Loucy (cell line): ENCODE measurements around the gene ASIC2.

ENCODE experiments used
- H2AFZ ChIP-seq: fragments of 200-600 bp; sonication (generic); 2 replicates; pipeline ENCODE4 v1.6.0; 2016; ENCODE audit warnings: antibody characterized with exemption, mild to moderate bottlenecking, low read length, moderate library complexity
- H3F3A ChIP-seq: fragments of 200-600 bp; 2 replicates; pipeline ENCODE4 v1.6.0; 2016; ENCODE audit warnings: antibody characterized with exemption, low read depth, mild to moderate bottlenecking
- H3K27me3 ChIP-seq: fragments of 200-600 bp; sonication (generic); 2 replicates; pipeline ENCODE4 v1.6.1; 2014; ENCODE audit warnings: low read length, mild to moderate bottlenecking; ENCODE audit not compliant: insufficient read depth, poor library complexity, severe bottlenecking
- H3K36me3 ChIP-seq: fragments of 200-600 bp; sonication (generic); 2 replicates; pipeline ENCODE4 v1.6.1; 2016; ENCODE audit warnings: low read length; ENCODE audit not compliant: insufficient read depth
- H3K4me1 ChIP-seq: fragments of 200-600 bp; sonication (generic); 2 replicates; pipeline ENCODE4 v1.5.1; 2014; ENCODE audit warnings: low read length, mild to moderate bottlenecking; ENCODE audit not compliant: insufficient read depth, poor library complexity, severe bottlenecking
- H3K4me2 ChIP-seq: fragments of 200-600 bp; sonication (generic); 2 replicates; pipeline ENCODE4 v1.6.0; 2014; ENCODE audit warnings: antibody characterized with exemption, low read length, low read depth, mild to moderate bottlenecking; ENCODE audit not compliant: poor library complexity, severe bottlenecking
- H3K4me3 ChIP-seq: fragments of 200-600 bp; sonication (generic); 2 replicates; pipeline ENCODE4 v1.5.1; 2014; ENCODE audit warnings: low read length, mild to moderate bottlenecking, mixed read lengths; ENCODE audit not compliant: poor library complexity, severe bottlenecking
- H3K79me2 ChIP-seq: fragments of 200-600 bp; sonication (generic); 2 replicates; pipeline ENCODE4 v1.6.1; 2014; ENCODE audit warnings: low read length; ENCODE audit not compliant: insufficient read depth
- H3K9ac ChIP-seq: fragments of 200-600 bp; sonication (generic); 2 replicates; pipeline ENCODE4 v1.6.0; 2014; ENCODE audit warnings: mild to moderate bottlenecking, low read depth, low read length, moderate library complexity; ENCODE audit not compliant: poor library complexity, severe bottlenecking
- H3K9me2 ChIP-seq: fragments of 200-600 bp; sonication (generic); replicated peaks from 2 replicates; pipeline ENCODE4 v1.6.1; 2016; ENCODE audit warnings: low read depth, low read length, mixed read lengths
- H3K9me3 ChIP-seq: fragments of 200-600 bp; sonication (generic); 2 replicates; pipeline ENCODE4 v1.6.1; 2014; ENCODE audit warnings: mild to moderate bottlenecking, antibody characterized with exemption, low read length, low read depth; ENCODE audit not compliant: insufficient read depth
- H4K20me1 ChIP-seq: fragments of 200-600 bp; sonication (generic); 2 replicates; pipeline ENCODE4 v1.6.0; 2014; ENCODE audit warnings: antibody characterized with exemption, low read length, mild to moderate bottlenecking; ENCODE audit not compliant: insufficient read depth, poor library complexity, severe bottlenecking
- EZH2phosphoT487 ChIP-seq: fragments of 200-600 bp; IDR thresholded peaks from 2 replicates; pipeline ENCODE4 v1.6.1; 2018; ENCODE audit warnings: antibody characterized with exemption, mild to moderate bottlenecking, moderate library complexity, borderline replicate concordance
- TF ChIP-seq, protein P1 (sequence below): fragments of 200-600 bp; sonication (generic); conservative IDR thresholded peaks from 2 replicates; pipeline ENCODE4 v1.5.1; 2014; ENCODE audit warnings: mild to moderate bottlenecking, antibody characterized with exemption, low read length

Gene ASIC2

DNA sequence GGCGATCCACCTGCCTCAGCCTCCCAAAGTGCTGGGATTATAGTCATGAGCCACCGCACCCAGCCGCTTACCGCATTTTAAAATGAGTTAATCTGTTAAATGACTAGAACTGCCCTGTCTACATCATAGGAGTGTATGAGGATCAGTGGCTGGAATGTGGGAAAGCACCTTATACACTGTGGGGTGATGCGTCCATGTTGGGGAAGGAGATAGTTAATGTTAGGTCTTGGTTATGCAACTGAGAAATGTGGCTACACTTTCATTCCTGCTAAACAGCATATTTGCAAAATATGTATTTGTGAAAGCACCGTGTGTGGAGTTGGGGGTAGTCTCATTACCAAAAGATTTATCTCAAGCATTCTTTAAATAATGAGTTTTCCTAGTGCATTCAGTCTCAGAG, 193.8 kb downstream of the ASIC2 start:
- Histone ChIP-seq H4K20me1 (no peaks in the 10 kb centered on the region), H3K4me2 (no peak overlapping the region), H3K9me3 (no peaks in the 10 kb centered on the region), H3K4me1 (no peaks in the 10 kb centered on the region), H3K79me2 (no peaks in the 10 kb centered on the region), H3K27me3 (no peaks in the 10 kb centered on the region), H3K9ac (no peak overlapping the region), H3K9me2 (no peaks in the 10 kb centered on the region), H3K36me3 (no peaks in the 10 kb centered on the region), H3F3A (no peaks in the 10 kb centered on the region), H3K4me3 (no peak overlapping the region), H2AFZ (no peak overlapping the region)
- TF ChIP-seq, protein P1, sequence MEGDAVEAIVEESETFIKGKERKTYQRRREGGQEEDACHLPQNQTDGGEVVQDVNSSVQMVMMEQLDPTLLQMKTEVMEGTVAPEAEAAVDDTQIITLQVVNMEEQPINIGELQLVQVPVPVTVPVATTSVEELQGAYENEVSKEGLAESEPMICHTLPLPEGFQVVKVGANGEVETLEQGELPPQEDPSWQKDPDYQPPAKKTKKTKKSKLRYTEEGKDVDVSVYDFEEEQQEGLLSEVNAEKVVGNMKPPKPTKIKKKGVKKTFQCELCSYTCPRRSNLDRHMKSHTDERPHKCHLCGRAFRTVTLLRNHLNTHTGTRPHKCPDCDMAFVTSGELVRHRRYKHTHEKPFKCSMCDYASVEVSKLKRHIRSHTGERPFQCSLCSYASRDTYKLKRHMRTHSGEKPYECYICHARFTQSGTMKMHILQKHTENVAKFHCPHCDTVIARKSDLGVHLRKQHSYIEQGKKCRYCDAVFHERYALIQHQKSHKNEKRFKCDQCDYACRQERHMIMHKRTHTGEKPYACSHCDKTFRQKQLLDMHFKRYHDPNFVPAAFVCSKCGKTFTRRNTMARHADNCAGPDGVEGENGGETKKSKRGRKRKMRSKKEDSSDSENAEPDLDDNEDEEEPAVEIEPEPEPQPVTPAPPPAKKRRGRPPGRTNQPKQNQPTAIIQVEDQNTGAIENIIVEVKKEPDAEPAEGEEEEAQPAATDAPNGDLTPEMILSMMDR = no peak
- TF ChIP-seq EZH2phosphoT487 = no peak

DNA sequence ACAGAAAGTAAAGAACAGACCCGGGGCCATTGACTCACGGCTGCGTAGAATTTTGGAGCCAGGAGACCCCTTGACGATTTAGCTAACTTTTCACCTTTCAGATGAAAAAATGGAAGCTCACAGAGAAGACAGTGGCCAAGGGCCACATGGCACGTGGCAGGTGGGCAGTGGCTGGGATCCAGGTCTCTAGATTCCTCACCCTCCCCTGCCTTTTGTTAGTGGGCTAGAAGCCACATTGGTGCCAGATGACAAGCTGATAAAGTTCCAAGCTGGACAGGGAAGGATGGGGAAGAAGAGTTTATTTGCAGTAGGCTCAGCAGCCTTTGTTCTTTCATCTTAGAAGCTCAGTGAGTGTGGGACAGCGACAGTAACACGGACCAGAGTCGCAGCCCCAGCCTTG, 195.7 kb downstream of the ASIC2 start:
- TF ChIP-seq, protein P1 = no peak
- no peak for TF ChIP-seq EZH2phosphoT487

DNA sequence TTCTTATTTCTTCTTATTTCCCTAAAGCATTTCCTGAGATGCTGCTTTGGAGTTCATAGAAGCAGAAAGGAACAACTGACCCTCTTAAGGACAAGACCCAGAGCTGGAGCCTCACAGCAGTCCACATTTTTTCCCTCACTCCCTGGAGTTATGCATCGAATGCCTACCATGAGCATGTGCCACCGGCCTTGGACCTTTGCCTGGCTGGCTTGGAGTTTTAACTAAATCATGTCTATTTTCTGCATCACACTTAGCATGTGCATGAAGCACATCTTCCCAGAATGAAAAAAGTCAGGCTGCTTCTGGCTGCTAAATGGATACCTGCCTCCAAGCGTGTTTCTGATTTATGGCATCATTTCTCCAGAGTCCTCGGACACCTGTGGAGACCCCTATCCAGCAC, 196.9 kb downstream of the ASIC2 start:
- no peak overlapping the region for H2AFZ ChIP-seq
- H4K20me1 ChIP-seq = no peaks in the 10 kb centered on the region
- H3F3A ChIP-seq = no peaks in the 10 kb centered on the region
- H3K4me2 ChIP-seq = no peak overlapping the region
- H3K27me3 ChIP-seq = no peaks in the 10 kb centered on the region
- H3K79me2 ChIP-seq = no peaks in the 10 kb centered on the region
- no peak overlapping the region for H3K9ac ChIP-seq
- no peaks in the 10 kb centered on the region for H3K9me3 ChIP-seq
- no peak overlapping the region for H3K4me3 ChIP-seq
- H3K9me2 ChIP-seq = no peaks in the 10 kb centered on the region
- H3K4me1 ChIP-seq = no peaks in the 10 kb centered on the region
- TF ChIP-seq, protein P1 = no peak
- TF ChIP-seq EZH2phosphoT487 = no peak
- no peaks in the 10 kb centered on the region for H3K36me3 ChIP-seq

More for the DNA sequence above, 195.7 kb downstream of the ASIC2 start:
- Histone ChIP-seq H3K79me2 (no peaks in the 10 kb centered on the region), H3K36me3 (no peaks in the 10 kb centered on the region), H3K9me3 (no peaks in the 10 kb centered on the region), H3K9ac (no peak overlapping the region), H3K9me2 (no peaks in the 10 kb centered on the region), H3K4me1 (no peaks in the 10 kb centered on the region), H2AFZ (no peak overlapping the region), H3K27me3 (no peaks in the 10 kb centered on the region), H3K4me3 (no peak overlapping the region), H3K4me2 (no peak overlapping the region), H4K20me1 (no peaks in the 10 kb centered on the region), H3F3A (no peaks in the 10 kb centered on the region)
